ENCODE results near the gene PLA2G2C.

GRCh38 chr1:20228314-20228825, 42.1 kb upstream of the PLA2G2C start:
- TF ChIP-seq ZNF114 (tag by site-specific recombination; IDR thresholded peaks at IDR 0.05) (no peak), ZNF776 (tag by site-specific recombination; IDR thresholded peaks at IDR 0.05; ENCODE audit: borderline replicate concordance) (no peak), CTCF (tag by site-specific recombination; IDR thresholded peaks at IDR 0.05) (no peak), REST (tag by site-specific recombination; IDR thresholded peaks at IDR 0.05) (no peak), ZNF157 (tag by site-specific recombination; IDR thresholded peaks at IDR 0.05) (no peak), ZNF792 (tag by site-specific recombination; IDR thresholded peaks at IDR 0.05) (no peak), ZNF654 (tag by site-specific recombination; IDR thresholded peaks at IDR 0.05; ENCODE audit: low read depth) (no peak), ZBTB7A (tag by site-specific recombination; IDR thresholded peaks at IDR 0.05; ENCODE audit: low read depth) (no peak)

Data from HEK293 (cell line).